Measurements from ENCODE around the gene SZT2.

SZT2 gene

GRCh38 chr1:43439781-43440180, 50.1 kb downstream of the SZT2 start:
- no peak for DNase-seq (ENCODE audit: low read depth)
- H3K4me3 ChIP-seq (ENCODE audit: low read depth, low read length) = no peak overlapping the region
- TF ChIP-seq CTCF (IDR thresholded peaks at IDR 0.05; ENCODE audit: control insufficient read depth, extremely low read depth, insufficient read depth) = no peak

GRCh38 chr1:43440358-43440757, 50.7 kb downstream of the SZT2 start:
- no peak for TF ChIP-seq CTCF (IDR thresholded peaks at IDR 0.05; ENCODE audit: control insufficient read depth, extremely low read depth, insufficient read depth)
- DNase-seq (ENCODE audit: low read depth) = no peak
- H3K4me3 ChIP-seq (ENCODE audit: low read depth, low read length) = no peak overlapping the region

- no peak for TF ChIP-seq CTCF (IDR thresholded peaks at IDR 0.05; ENCODE audit: control insufficient read depth, extremely low read depth, insufficient read depth)
- no peak overlapping the region for H3K4me3 ChIP-seq (ENCODE audit: low read depth, low read length)
Measured at GRCh38 chr1:43441166-43441893, 51.6 kb downstream of the SZT2 start.

GRCh38 chr1:43441894-43442637, 52.4 kb downstream of the SZT2 start:
- no peak overlapping the region for H3K4me3 ChIP-seq (ENCODE audit: low read depth, low read length)
- no peak for DNase-seq (ENCODE audit: low read depth)
- no peak for TF ChIP-seq CTCF (IDR thresholded peaks at IDR 0.05; ENCODE audit: control insufficient read depth, extremely low read depth, insufficient read depth)

More at GRCh38 chr1:43441166-43441893, 51.6 kb downstream of the SZT2 start:
- DNase-seq (ENCODE audit: low read depth) = no peak

- DNase-seq (ENCODE audit: low read depth) = no peak
- H3K4me3 ChIP-seq (ENCODE audit: low read depth, low read length) = no peak overlapping the region
- TF ChIP-seq CTCF (IDR thresholded peaks at IDR 0.05; ENCODE audit: control insufficient read depth, extremely low read depth, insufficient read depth) = no peak
Measured at GRCh38 chr1:43442756-43443155, 53.1 kb downstream of the SZT2 start.

- no peak overlapping the region for H3K4me3 ChIP-seq (ENCODE audit: low read depth, low read length)
- TF ChIP-seq CTCF (IDR thresholded peaks at IDR 0.05; ENCODE audit: control insufficient read depth, extremely low read depth, insufficient read depth) = no peak
- no peak for DNase-seq (ENCODE audit: low read depth)
Measured at GRCh38 chr1:43443197-43443946, 53.7 kb downstream of the SZT2 start.
